ENCODE results near the gene BPIFA3.

DNA sequence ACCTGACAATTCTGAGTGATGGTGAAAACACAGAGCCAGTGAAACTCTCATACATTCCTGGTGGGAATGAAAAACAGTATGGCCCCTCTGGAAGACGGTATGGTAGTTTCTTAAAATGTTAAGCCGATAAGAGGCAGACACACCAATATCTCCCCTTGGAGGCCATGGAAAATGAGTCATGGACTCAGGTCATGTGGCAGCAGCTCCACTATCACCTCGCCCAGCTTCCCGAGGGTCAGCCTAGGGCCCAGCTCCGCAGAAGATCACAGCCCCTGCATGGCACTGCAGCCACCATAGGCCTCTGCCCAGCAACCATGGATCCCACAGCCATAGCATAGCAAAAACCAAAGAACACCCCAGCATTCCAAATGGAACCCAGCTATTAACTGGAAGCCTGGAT lies 40.1 kb downstream of the BPIFA3 start:
- TF ChIP-seq, protein P1, sequence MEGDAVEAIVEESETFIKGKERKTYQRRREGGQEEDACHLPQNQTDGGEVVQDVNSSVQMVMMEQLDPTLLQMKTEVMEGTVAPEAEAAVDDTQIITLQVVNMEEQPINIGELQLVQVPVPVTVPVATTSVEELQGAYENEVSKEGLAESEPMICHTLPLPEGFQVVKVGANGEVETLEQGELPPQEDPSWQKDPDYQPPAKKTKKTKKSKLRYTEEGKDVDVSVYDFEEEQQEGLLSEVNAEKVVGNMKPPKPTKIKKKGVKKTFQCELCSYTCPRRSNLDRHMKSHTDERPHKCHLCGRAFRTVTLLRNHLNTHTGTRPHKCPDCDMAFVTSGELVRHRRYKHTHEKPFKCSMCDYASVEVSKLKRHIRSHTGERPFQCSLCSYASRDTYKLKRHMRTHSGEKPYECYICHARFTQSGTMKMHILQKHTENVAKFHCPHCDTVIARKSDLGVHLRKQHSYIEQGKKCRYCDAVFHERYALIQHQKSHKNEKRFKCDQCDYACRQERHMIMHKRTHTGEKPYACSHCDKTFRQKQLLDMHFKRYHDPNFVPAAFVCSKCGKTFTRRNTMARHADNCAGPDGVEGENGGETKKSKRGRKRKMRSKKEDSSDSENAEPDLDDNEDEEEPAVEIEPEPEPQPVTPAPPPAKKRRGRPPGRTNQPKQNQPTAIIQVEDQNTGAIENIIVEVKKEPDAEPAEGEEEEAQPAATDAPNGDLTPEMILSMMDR (conservative IDR thresholded peaks at IDR 0.05; ENCODE audit: low read length): no peak
- TF ChIP-seq EZH2phosphoT487 (IDR thresholded peaks at IDR 0.05; ENCODE audit: borderline replicate concordance): no peak

Data from Loucy (cell line).